OCI-LY1 (cell line): Measurements from ENCODE around the gene PBX1.

Source experiments
- H2AFZ ChIP-seq: fragments of 200-600 bp; sonication (generic), shearing (Covaris generic); 2 replicates; pipeline ENCODE4 v1.6.0; 2014; ENCODE audit warnings: antibody characterized with exemption, mild to moderate bottlenecking, low read length
- H3F3A ChIP-seq: fragments of 200-600 bp; sonication (generic), shearing (Covaris generic); 2 replicates; pipeline ENCODE4 v1.6.0; 2014; ENCODE audit warnings: mild to moderate bottlenecking, antibody characterized with exemption, low read length, moderate library complexity; ENCODE audit not compliant: insufficient read depth
- H3K27ac ChIP-seq: fragments of 200-600 bp; sonication (generic); 2 replicates; pipeline ENCODE4 v1.5.1; 2014; ENCODE audit warnings: low read length, mixed run types, mild to moderate bottlenecking, low read depth; ENCODE audit not compliant: poor library complexity, severe bottlenecking
- H3K27me3 ChIP-seq: fragments of 200-600 bp; sonication (generic); 2 replicates; pipeline ENCODE4 v1.6.0; 2014; ENCODE audit warnings: antibody characterized with exemption, mild to moderate bottlenecking, low read length, moderate library complexity; ENCODE audit not compliant: insufficient read depth
- H3K36me3 ChIP-seq: fragments of 200-600 bp; sonication (generic); 2 replicates; pipeline ENCODE4 v1.6.1; 2014; ENCODE audit warnings: mild to moderate bottlenecking, antibody characterized with exemption, low read length, moderate library complexity, mixed read lengths; ENCODE audit not compliant: insufficient read depth
- H3K4me1 ChIP-seq: fragments of 200-600 bp; sonication (generic); 2 replicates; pipeline ENCODE4 v1.5.1; 2014; ENCODE audit warnings: mild to moderate bottlenecking, low read length, moderate library complexity; ENCODE audit not compliant: insufficient read depth, severe bottlenecking
- H3K4me2 ChIP-seq: fragments of 200-600 bp; sonication (generic), shearing (Covaris generic); 2 replicates; pipeline ENCODE4 v1.6.1; 2014; ENCODE audit warnings: low read length
- H3K4me3 ChIP-seq: fragments of 200-600 bp; sonication (generic); 2 replicates; pipeline ENCODE4 v1.5.1; 2014; ENCODE audit warnings: low read length, low read depth, mild to moderate bottlenecking, mixed read lengths; ENCODE audit not compliant: poor library complexity, severe bottlenecking
- H3K79me2 ChIP-seq: fragments of 200-600 bp; shearing (Covaris generic); 2 replicates; pipeline ENCODE4 v1.6.1; 2016; ENCODE audit warnings: mixed run types, low read length, mixed read lengths; ENCODE audit not compliant: insufficient read depth
- H3K9ac ChIP-seq: fragments of 200-600 bp; sonication (generic), shearing (Covaris generic); 2 replicates; pipeline ENCODE4 v1.6.1; 2014; ENCODE audit warnings: mild to moderate bottlenecking, low read length, mixed read lengths
- H3K9me2 ChIP-seq: fragments of 200-600 bp; sonication (generic), shearing (Covaris generic); 2 replicates; pipeline ENCODE4 v1.6.1; 2014; ENCODE audit warnings: low read depth, mild to moderate bottlenecking, low read length, mixed read lengths
- H3K9me3 ChIP-seq: fragments of 200-600 bp; shearing (Covaris generic); 2 replicates; pipeline ENCODE4 v1.6.1; 2014; ENCODE audit warnings: low read length, mixed read lengths
- H4K20me1 ChIP-seq: fragments of 200-600 bp; sonication (generic), shearing (Covaris generic); 2 replicates; pipeline ENCODE4 v1.6.0; 2016; ENCODE audit warnings: mild to moderate bottlenecking, low read length; ENCODE audit not compliant: insufficient read depth
- CTCF ChIP-seq: fragments of 200-600 bp; sonication (generic), shearing (Covaris generic); IDR thresholded peaks from 2 replicates; pipeline ENCODE4 v1.5.1; 2017; ENCODE audit warnings: mild to moderate bottlenecking, antibody characterized with exemption, low read length, moderate library complexity, mixed read lengths
- EZH2 ChIP-seq: fragments of 200-600 bp; sonication (generic), shearing (Covaris generic); IDR thresholded peaks from 2 replicates; pipeline ENCODE4 v1.8.0; 2017; ENCODE audit warnings: borderline replicate concordance, mixed run types, mild to moderate bottlenecking, antibody characterized with exemption, low read length, moderate library complexity, mixed read lengths

PBX1 gene

GRCh38 chr1:164515231-164515630 lies 43.8 kb upstream of the PBX1 start:
- H3K9me2 ChIP-seq: no peaks in the 10 kb centered on the region
- no peak overlapping the region for H3K4me2 ChIP-seq
- no peak overlapping the region for H3K9ac ChIP-seq
- H3K79me2 ChIP-seq: no peaks in the 10 kb centered on the region
- H3F3A ChIP-seq: no peaks in the 10 kb centered on the region
- H3K4me1 ChIP-seq: no peaks in the 10 kb centered on the region
- no peaks in the 10 kb centered on the region for H3K27me3 ChIP-seq
- no peak overlapping the region for H2AFZ ChIP-seq
- TF ChIP-seq EZH2 (no peak), CTCF (no peak)
- no peaks in the 10 kb centered on the region for H4K20me1 ChIP-seq
- no peak overlapping the region for H3K27ac ChIP-seq
- H3K36me3 ChIP-seq: no peaks in the 10 kb centered on the region
- no peak overlapping the region for H3K4me3 ChIP-seq
- H3K9me3 ChIP-seq: no peaks in the 10 kb centered on the region

GRCh38 chr1:164515711-164516331 lies 43.2 kb upstream of the PBX1 start:
- no peak overlapping the region for H2AFZ ChIP-seq
- TF ChIP-seq EZH2 (no peak), CTCF (no peak)
- no peaks in the 10 kb centered on the region for H3K9me3 ChIP-seq
- no peaks in the 10 kb centered on the region for H3K27me3 ChIP-seq
- H3K9me2 ChIP-seq: no peaks in the 10 kb centered on the region
- H3K4me2 ChIP-seq: no peak overlapping the region
- no peak overlapping the region for H3K27ac ChIP-seq
- H3K9ac ChIP-seq: no peak overlapping the region
- no peak overlapping the region for H3K4me3 ChIP-seq
- H4K20me1 ChIP-seq: no peaks in the 10 kb centered on the region
- H3K36me3 ChIP-seq: no peaks in the 10 kb centered on the region
- no peaks in the 10 kb centered on the region for H3K4me1 ChIP-seq
- no peaks in the 10 kb centered on the region for H3K79me2 ChIP-seq
- no peaks in the 10 kb centered on the region for H3F3A ChIP-seq

GRCh38 chr1:164516591-164516990 lies 42.4 kb upstream of the PBX1 start:
- no peak for TF ChIP-seq CTCF
- no peak for TF ChIP-seq EZH2
- Histone ChIP-seq H3K27me3 (no peaks in the 10 kb centered on the region), H3K9me2 (no peaks in the 10 kb centered on the region), H3K27ac (no peak overlapping the region), H3K4me2 (no peak overlapping the region), H2AFZ (no peak overlapping the region), H3K79me2 (no peaks in the 10 kb centered on the region), H3K4me3 (no peak overlapping the region), H3K36me3 (no peaks in the 10 kb centered on the region), H3K9me3 (no peaks in the 10 kb centered on the region), H3K9ac (no peak overlapping the region), H3K4me1 (no peaks in the 10 kb centered on the region), H3F3A (no peaks in the 10 kb centered on the region), H4K20me1 (no peaks in the 10 kb centered on the region)
